Sigmoid colon (tissue), 4 donors: Measurements from ENCODE around the gene SKAP1.

Experiments
- CTCF ChIP-seq, 4 experiments: fragments of 450-650 bp in 3 of 4; fragments of 200-600 bp in 1 of 4; IDR thresholded peaks; one replicate each; pipeline ENCODE4 v1.5.1; 2016 to 2019; ENCODE audit warnings: antibody characterized with exemption in 4 of 4, mild to moderate bottlenecking in 3 of 4, moderate library complexity in 2 of 4
- EP300 ChIP-seq, 4 donors: sonication (generic); formaldehyde crosslinking; IDR thresholded peaks; one replicate each; pipeline ENCODE4 v1.6.1; 2017; ENCODE audit warnings: antibody characterized with exemption in 4 of 4
- POLR2AphosphoS5 ChIP-seq, 4 donors: sonication (generic); formaldehyde crosslinking; IDR thresholded peaks; one replicate each; pipeline ENCODE4 v1.6.1; 2017; ENCODE audit warnings: antibody characterized with exemption in 4 of 4

DNA sequence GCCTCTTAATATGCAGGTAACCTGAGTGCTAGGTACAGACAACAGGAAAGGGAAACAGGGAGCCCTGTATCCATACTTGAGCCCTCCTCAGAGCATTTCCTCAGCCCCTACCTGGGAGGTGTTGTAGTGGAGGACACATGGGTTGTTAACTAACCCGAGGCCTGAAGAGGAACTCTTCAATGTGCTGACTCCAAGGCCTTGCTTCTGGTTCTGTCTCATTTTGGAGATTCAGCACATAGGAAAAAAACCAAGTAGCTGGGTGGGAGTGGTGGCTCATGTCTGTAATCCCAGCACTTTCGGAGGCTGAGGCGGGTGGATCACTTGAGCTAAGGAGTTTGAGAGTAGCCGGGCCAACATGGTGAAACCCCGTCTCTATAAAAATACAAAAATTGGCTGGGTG lies 297.6 kb downstream of the SKAP1 start:
- no peak for TF ChIP-seq CTCF (IDR thresholded peaks at IDR 0.05)
- TF ChIP-seq POLR2AphosphoS5 (IDR thresholded peaks at IDR 0.05), result no peak
- TF ChIP-seq EP300 (IDR thresholded peaks at IDR 0.05), result no peak
